ENCODE measurements around the gene FCN1.

The FCN1 gene

DNA sequence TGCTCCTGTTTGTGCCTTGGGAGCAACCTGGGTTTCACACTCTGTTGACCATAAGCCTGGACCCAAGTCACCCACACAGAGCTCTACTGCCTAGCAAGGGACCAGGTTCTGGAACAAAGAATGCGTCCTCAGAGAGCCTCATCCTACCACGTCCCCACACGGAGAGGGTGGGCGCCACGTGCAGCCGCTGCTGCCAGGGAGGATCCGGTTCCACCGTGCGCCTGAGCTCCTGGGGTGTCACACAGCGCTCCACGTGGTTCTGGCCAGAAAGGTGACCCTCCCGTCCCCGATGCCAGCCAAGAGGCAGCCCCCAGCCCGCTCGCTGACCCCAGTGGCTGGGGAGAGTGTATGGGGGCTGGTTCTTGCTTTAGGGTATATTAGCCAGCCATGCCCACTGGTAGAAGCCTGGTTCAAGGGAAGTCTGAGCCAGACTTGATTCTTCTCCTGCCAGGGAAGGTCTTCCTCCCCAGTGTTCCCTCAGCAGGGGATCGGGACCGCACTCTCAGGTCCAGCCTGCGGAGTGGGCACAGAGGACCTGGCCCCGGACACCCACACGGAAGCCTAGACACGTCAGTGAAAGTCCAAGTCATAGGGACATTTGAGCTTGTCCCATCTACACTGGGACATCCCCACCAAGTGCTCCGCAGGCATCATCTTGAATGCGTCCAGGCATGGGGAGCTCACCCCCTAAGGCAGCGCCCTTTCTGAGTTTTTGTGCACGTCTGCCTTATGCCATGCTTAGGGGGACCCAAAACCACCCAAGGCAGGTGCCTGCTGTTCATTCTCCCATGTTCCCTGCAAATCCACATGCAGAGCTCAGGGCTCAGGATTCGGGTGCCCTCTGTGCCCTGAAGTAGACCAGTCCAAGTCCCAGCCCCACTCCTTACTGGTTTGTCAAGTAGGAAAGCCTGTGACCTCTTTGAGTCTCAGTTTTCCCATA, 2.4 kb downstream of the FCN1 start:
- no peak for DNase-seq

DNA sequence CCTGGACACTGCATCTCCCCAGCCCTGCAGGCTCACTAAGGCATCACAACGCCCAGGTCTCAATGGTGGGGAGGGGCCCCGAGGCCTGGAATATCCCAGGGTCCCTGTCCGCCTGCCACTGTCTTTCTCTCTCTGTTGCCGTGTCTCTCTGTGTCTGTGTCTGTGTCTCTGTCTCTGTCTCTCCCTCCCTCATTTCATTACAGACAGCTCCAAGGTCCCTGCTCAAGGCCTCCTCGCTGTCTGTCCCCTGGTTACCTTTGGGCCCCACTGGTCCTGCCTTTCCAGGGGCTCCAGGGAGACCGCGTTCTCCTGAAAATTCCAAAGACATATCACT, 3.2 kb downstream of the FCN1 start:
- DNase-seq, result no peak

DNA sequence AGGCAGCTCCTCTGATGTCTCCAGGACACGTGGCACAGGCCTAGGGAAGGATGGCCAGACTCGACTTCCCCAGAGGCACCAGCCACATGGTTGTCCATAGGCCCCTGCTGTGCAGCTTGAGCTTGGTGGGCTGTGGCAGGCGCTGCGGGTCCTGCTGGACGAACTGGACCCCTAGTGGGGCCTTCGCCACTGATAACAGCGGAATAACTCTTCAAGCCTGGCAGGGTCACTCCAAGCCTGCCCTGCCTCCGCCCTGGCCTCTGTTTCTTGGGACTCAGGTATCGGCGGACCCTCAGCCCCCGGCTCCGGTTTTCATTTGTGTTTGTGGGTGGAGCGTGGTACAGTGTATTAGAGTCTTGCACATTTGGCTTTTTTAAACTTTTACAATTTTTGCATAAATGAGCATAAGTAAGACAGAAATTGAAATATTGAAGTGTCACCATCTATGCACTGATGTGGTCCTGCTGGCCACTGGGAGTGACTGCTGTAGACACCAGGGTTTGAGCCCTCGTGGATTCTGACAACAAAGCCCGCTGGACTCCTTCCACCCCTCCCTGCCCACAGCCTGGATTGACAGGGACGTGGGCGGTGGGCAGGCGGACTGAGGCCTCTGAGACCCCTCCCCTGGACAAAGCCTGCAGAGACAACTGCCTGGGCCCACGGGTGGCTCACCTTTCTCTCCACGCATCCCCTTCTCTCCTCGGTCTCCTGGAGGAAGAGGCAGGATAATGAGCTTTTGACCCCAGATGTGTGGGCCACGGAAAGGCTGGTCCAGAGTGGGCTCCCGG, 3.8 kb downstream of the FCN1 start:
- no peak for DNase-seq

DNA sequence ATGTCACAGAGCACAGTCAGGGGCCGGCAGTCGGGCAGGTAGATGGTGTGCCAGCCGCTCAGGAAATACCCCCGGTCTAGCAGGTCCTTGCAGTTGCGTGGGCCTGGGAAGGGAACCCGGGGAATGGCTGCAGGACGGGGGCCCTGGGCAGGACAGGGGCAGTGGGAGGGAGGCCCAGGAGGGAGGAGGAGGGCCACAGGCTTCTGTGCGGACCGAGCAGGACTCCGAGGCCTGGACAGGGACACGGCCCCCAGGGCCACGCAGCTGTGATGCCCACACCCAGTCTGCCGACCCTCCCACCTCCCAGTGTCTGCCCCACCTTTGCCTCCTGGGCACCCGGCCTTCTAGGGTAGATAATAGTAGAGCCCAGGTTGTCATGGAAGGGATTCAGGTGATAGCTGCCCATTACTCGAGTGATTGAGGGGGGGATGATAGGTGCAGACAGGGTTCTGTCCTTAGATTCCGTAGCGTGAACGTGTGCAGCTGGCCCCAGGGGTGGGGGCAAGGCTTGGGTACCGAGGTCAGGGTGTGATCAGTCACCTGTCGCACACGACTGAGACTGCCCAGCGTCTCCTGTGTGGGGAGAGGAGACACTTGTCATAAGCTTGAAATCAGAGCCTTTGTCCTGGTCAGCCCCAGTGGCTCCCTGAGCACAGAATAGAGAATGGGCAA, 4.5 kb downstream of the FCN1 start:
- no peak for DNase-seq

DNA sequence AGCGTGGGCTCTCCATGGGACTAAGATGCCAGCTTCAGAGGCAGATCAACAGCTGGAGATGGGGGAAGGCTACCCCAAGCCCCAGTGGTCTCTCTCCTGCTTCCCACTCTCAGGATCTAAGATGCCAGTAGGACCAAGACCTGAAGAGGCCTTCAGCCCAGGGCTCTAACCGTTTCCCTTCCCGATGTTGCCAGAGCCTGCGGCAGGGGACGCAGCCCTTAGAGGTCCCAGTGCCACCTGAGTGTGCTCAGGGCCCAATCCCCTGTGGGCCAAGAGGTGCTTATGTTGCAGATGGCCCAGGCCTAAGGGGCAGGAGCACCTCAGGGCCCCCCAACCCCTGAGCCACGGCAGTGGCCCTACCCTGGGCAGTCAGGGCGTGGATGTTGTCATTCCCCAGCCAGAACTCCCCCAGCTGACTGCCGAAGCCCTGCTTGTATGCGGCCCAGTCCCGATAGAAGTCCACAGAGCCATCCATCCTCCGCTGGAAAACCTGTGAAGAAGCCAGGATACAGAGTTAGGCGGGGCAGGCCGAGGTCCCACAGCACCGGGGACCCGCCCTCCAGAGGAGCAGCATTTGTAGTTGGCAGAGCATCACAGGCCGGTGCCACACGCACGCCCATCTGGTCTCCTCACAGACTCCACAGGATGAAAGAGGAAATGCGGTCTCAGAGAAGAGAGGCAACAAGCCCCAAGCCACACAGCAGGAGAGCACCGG, 5.4 kb downstream of the FCN1 start:
- no peak for DNase-seq

DNA sequence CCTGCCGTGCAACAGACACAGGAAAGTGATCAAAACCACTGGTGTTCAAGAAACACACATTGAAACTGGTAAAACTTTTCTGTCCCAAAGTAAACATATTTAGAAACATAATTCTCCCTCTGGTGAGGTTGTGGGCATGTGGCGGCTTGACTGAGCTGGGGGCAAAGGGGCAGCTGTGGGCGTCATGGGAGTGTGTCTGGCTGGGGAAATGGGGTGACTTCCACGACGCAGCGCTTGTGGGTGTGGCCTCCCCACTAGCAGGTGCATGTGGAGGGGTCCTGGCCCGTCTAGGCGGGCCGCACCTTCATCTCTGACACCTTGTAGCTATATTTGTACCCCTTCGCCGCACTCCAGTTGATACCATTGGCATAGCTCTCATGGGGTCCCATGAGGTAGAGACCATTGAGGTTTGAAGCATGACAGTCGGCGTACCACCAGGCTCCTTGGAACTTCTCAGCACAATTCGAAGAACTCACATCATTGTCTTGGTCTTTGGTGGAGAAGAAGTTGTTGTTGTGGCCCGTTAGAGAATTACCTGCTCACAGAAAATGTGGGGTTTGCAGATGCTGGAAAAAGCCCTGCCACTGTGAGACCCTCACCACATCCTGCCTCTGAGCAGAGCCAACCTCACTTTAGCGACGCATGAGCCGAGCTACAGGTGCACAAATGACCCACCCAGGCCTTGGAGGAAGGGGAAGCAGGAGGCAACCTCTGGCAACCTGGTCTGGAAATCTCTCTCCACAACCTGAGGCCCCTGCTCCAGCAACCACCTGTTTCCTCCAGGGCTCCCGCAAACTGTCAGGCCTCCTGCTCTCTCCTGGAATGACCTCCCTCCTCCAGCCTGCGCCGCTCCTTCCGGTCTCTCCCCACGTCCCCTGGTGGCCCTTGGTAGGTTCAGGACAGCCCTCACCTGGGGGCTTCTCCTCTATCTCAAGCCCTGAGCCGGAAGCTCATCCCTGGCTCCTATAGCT, 7.9 kb downstream of the FCN1 start:
- DNase-seq, result no peak

DNA sequence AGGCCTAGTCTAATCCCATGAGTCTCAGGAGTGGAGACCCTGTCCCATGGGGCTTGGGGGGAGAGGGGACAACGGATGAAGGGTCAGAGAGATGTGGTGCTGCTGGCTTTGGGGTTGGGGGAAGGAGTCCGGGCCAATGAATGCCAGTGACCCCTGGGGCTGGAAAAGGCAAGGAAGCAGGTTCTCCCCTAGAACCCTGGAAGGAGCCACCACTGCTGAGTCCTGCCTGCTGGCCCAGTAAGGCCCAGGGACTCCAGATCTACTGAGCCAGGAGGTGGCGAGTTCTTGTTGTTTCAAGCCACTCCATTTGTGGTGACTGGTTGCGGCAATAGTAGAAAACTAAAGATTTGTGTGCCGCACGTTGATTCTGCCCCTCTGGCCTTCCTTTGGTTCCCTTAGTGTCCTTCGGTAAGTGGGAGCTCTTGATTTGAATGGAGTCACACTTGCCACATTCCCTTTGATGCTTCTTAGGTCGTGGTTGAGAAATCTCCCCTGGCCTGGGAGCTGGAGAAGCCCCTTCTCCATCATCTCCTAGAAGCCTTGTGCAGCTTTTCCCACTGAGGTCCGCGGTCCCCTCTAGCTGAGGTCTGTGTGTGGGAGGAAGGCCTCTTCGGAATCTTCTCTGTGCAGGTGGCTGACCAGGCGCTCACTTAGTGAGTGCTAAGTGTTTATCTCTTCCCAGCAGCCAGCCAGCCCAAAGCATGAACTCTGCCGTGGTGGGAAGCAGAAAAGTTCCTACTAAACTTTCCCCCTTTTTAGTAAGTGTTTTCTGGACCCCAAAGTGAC, 9.0 kb downstream of the FCN1 start:
- no peak for DNase-seq

DNA sequence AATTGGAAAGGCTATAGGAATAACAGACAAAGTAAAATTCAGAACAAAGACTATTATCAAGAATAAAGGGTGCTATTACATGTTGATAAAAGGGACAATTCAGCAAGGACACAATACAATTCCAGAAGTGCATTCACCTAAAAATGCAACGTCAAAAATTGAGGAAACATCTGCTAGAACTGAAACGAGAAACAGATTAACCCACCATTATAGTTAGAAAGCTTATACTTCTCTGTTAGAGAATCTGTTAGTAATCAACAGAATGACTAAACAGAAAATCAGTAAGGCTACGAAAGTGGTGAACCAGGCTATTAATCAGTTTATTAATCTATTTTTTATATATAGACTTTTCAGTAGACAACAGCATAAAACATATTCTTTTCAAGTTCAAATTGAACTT, 14.8 kb downstream of the FCN1 start:
- DNase-seq, result no peak

DNA sequence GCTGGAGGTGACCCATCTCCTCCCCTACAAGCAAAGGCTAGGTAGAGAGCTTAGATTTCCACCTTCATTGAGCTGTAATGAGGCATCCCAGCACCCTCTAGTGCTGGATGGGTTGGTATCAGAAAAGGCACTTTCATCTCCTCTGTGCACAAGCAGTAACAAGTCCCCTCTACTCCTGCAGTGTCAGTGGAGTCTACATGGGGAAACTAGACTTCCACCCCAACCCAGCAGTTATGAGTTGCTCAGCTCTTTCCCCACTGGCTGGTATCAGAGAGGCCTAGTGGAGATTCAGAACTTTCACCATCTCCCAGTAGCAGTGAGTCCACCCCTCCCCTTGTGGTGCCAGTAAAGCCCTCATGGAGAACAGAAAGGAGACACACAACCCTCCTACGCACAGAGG, 17.9 kb downstream of the FCN1 start:
- DNase-seq, result no peak

DNA sequence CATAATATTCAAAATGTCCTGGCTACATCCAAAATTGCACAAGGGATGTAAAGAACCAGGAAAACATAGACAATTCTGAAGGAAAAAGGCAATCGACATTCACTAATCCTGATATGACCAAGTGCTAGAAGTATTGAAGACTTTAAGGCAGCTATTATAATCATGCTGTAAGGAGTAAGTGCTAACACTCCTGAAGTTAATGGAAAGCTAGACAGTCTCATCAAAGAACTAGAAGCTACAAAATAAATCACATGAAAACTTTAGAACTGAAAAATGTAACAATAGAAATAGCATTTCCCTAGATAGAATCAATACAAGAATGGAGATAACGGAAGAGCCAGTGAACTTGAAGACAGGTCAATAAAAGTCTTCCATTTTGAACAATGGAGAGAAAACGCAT, 18.5 kb downstream of the FCN1 start:
- DNase-seq, result no peak

DNA sequence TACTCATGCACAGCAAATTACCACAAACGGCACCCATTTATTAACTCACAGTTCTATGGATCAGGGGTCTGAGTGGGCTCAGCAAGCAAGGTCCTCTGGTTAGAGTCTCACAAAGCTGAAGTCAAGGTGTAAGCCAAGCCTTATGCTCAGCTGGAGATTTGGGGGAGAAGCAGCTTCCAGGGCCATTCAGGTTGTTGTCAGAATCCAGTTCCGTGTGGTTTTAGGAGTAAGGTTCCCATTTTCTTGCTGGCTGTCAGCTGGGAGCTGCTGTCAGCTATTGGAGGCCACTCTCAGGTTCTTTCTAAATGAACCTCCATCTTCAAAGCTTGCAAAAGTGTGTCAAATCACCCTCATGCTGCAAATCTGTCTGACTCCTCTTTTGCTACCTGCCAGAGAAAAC, 19.4 kb downstream of the FCN1 start:
- no peak for DNase-seq

DNA sequence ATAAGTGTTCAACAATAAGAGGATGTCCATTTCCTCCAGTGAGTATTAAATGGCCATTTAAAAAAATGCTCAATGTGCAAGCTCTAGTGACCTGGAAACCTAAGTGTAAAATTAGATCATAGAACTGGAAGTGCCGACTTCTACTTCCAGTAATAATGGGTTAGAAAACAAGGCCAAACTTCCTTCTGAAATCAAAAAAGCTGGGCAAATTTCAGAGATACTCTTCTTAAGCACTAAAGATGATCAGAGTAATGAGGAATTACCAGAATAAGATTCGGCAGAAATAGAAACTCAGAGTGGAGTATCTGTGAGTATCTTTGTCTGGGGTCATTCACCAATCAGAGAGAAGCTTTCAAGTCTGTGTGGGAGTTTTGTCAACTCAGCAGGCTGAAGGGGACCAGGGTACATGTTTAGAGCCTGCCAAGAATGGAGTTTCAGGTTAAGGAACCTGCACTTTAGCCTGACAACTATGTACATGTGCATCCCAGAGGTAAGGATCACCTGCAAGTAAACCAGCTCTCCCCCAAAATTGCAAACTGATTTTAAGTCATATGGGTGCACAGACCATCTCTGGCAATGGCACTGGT, 20.0 kb downstream of the FCN1 start:
- DNase-seq, result no peak

DNA sequence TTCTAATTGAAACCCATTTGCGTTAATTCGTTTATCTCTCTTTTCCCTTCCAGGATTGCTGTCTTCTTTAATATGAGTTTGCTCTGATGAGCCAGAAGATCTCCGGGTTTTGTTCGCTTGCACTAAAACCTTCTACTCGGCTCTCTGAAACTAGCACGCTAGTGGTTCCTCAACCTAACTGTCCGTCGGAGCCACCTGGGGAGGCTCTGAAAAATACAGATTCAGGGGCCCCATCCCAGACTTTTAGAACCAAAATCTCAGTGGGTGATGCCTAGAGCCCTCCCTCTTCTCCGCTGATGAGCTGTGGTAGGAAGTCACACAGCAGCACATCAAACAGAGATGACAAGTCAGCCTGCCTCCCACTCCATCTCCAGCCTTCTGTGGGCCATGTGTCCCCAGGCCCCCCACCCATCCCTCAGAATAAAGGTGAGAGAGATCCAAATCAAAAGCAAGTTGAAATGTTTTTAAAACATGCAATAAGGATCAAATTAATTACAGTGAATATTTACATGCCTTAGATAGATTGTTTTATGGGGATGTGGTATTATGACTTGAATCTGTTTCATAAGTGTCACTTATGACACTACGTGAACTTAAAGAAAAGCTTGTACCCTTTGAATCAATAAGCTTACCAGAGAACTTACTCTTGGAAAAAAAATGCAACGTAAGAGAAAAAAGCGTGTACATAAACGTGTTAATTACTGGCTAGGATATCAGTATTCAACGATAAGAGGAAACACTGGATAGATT, 20.7 kb downstream of the FCN1 start:
- DNase-seq, result no peak

DNA sequence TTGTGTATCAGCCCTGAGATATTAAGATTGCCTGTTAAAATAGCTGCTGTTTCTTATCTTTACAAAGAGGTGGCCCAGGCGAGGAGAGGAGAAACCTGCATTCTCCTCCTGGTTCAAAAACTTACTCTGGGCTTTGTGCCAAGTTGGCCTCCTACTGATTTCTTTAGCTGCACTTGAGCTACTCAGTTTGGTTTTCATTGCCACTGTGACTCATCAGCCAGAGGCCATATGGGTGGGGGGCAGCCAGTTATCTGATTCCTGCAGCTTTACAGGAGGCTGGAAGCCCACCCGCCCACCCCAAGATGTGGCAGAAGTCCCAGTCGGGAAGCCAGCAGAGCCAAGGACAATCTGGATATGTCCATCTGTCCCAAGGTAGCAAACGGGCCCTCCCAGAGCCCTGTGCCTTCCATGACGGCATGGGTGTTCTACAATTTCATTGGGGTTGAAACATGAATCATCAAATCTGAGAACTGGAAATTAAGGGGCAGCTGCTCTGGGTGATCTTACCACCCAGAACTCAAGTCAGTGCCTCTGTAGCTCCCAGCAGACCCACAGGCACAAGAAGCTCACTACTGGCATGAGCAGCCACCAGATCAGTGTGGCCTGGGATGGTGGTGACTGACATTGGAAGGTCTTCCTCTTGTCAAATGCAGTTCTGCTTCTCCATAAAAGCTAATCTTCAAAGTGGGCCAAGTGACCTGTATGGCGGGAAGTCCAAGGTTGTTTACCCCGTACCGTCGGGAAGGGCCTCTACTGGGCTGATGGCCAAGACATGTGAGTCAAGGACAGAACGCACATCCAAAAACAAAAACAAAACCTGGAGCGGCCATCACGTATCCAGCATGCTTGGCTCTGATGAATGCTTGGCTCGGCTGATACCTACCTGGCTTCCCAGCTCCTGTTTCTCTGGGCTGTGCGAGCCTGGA, 21.5 kb downstream of the FCN1 start:
- peak in 28 of 58 donors; percentile 3 to 71 (median 36) for DNase-seq

DNA sequence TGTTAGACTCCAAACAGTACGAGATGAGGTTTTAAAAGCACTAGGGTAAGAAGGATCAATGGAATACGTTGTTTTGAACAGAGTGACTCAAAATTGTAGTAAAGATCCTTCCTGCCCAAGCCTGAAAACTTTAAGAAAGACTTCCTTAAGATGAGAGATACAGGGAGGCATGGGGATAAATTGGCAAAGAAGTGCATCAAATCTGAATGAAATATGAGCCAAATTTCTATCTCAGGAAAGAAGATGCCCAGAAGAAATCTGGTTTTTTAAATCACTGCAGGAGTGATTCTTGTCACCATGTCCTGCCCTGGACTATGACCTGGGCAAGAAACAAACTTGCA, 22.2 kb downstream of the FCN1 start:
- no peak for DNase-seq

DNA sequence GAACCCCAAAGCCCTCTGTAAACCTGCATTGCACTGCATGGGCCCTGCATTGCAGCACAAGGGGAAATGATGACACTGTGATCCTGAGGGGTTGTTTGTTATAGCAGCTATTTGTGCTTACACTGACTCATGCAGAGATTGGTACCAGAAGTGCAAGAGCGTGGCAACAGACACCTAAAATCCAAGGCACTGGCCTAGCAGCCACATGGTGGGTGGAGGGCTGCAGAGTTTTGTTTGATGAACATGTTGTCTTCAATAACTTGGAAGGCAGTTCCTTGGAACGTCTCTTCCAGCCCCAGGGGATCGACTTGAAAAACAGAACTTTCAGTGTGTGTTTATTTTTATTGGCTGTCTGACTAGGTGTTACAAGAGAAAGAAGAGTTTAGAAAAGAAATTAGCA, 22.6 kb downstream of the FCN1 start:
- DNase-seq, result no peak
